Measurements from ENCODE around the gene ANO6. TPM values are rescaled to one million over a fixed set of nuclear protein-coding genes. Genes with fewer than 3 reads are reported as not detected.
A peak's percentile ranks its signal among the peaks of the same experiment; 100 is the strongest.

ANO6 gene
- total RNA-seq, 1 donor from 2014 or later: 46.2 TPM

DNA sequence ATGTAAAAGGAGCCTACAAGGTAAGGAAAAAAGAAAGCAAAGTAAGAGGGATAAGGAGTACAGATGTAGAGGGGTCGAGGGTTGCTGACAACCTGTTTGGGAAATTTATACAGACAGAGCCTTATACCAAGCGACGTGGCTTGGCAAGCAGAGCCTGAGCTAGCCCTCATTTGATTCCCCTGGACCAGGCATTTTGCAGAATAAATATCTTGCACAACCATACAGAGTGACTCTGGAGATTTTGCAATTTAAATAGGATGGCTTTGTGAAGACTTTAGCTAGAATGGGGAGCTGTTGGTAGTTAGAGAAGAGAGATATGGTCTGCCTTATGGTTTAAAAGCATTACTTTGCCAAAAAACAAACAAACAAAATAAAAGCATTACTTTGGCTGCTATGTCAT, 11.1 kb upstream of the ANO6 start:
- Histone ChIP-seq H3K36me3 (no peaks in the 10 kb centered on the region), H3K4me1 (peaks cover 7% of the 10 kb centered on the region), H3K27ac (replicated peaks) (no peak overlapping the region), H3K4me3 (no peak overlapping the region), H3K9me3 (replicated peaks) (no peaks in the 10 kb centered on the region), H3K27me3 (ENCODE audit: low read depth) (no peaks in the 10 kb centered on the region)
- no peak for DNase-seq
- intact Hi-C loops (cut with micrococcal nuclease): no loop called here
- TF ChIP-seq, protein P1, sequence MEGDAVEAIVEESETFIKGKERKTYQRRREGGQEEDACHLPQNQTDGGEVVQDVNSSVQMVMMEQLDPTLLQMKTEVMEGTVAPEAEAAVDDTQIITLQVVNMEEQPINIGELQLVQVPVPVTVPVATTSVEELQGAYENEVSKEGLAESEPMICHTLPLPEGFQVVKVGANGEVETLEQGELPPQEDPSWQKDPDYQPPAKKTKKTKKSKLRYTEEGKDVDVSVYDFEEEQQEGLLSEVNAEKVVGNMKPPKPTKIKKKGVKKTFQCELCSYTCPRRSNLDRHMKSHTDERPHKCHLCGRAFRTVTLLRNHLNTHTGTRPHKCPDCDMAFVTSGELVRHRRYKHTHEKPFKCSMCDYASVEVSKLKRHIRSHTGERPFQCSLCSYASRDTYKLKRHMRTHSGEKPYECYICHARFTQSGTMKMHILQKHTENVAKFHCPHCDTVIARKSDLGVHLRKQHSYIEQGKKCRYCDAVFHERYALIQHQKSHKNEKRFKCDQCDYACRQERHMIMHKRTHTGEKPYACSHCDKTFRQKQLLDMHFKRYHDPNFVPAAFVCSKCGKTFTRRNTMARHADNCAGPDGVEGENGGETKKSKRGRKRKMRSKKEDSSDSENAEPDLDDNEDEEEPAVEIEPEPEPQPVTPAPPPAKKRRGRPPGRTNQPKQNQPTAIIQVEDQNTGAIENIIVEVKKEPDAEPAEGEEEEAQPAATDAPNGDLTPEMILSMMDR (IDR thresholded peaks at IDR 0.05; ENCODE audit: borderline replicate concordance): no peak

DNA sequence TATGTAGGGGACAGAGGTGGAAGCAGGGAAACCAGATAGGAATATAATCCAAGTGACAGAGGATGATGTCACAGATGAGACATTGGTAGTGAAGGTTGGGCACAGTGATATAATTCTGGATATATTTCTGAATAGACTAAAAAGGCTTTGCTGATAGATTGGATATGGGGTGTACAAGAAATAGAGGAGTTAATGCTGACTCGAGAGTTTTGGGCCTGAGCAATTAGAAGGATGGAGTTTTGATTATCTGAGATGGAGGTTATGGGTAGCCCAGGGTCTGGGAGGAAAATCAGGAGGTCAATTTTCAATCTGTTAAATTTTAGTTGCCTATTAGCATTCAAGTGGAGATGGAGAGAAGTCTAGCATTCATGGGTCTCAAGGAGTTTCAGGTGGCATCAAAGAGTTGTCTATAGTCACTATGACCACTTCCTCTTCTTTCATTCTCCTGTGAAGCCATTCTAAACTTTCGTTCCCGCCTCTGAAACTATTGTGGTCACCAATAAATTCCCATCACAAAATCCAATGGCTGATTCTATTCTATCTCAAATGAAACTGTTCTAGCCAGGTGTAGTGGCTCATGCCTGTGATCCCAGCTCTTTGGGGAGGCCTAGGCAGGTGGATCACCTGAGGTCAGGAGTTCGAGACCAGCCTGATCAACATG, 10.6 kb upstream of the ANO6 start:
- H3K4me1 ChIP-seq: peaks cover 7% of the 10 kb centered on the region
- intact Hi-C loops (cut with micrococcal nuclease): no loop called here
- no peak for DNase-seq
- TF ChIP-seq, protein P1 (IDR thresholded peaks at IDR 0.05; ENCODE audit: borderline replicate concordance): no peak
- H3K36me3 ChIP-seq: no peaks in the 10 kb centered on the region
- H3K4me3 ChIP-seq: no peak overlapping the region
- no peaks in the 10 kb centered on the region for H3K9me3 ChIP-seq (replicated peaks)
- peak overlapping the region; percentile 69 for H3K27ac ChIP-seq (replicated peaks)
- no peaks in the 10 kb centered on the region for H3K27me3 ChIP-seq (ENCODE audit: low read depth)

DNA sequence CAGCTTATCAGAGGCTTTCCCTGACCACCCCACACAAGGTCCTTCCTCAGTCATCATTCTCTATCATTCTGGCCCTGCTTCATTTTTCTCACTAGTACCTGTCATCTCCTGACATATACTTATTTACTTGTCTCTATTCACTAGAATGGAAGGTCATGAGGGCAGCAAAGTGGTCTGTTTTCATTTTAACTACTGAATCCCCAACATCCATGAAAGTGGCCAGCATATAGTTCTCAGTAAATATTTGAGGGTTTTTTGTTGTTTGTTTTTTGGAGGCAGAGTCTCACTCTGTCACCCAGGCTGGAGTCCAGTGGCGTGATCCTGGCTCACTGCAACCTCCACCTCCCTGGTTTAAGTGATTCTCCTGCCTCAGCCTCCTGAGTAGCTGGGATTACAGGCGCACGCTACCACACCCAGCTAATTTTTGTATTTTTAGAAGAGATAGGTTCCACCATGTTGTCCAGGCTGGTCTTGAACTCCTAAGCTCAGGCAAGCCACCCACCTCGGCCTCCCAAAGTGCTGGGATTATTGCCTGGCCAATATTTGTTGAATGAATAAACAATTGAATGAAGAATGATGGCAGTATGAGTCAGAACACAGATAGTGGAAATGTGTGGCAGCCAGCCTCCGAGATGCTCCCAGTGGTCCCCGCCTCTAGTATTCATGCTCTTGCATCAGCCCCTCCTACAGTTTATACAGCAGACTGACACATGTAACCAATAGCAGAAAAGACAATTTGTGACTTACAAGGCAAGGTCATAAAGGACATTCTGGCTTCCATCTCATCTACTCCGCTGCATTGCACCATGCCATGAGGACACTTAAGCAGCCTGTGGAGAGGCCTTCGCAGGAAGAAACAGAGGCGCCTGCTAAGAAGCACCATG, 7.0 kb upstream of the ANO6 start:
- H3K36me3 ChIP-seq: no peaks in the 10 kb centered on the region
- TF ChIP-seq, protein P1 (IDR thresholded peaks at IDR 0.05; ENCODE audit: borderline replicate concordance): no peak
- no peak for DNase-seq
- H3K27me3 ChIP-seq (ENCODE audit: low read depth): no peaks in the 10 kb centered on the region
- H3K27ac ChIP-seq (replicated peaks): no peak overlapping the region
- H3K4me3 ChIP-seq: no peak overlapping the region
- intact Hi-C loops (cut with micrococcal nuclease): no loop called here
- peaks cover 7% of the 10 kb centered on the region for H3K4me1 ChIP-seq
- H3K9me3 ChIP-seq (replicated peaks): no peaks in the 10 kb centered on the region

DNA sequence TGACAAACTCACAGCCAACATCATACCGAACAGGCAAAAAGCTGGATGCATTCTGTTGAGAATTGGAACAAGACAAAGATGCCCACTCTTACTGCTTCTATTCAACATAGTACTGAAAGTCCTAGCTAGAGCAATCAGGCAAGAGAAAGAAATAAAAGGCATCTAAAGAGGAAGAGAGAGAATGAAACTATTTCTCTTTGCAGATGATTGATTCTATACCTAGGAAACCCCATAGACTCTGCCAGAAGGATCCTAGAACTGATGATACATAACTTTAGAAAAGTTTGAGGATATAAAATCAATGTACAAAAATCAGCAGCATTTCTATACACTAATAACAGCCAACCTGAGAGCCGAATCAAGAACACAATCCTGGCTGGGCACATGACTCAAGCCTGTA, 6.1 kb upstream of the ANO6 start:
- Histone ChIP-seq H3K4me3 (no peak overlapping the region), H3K4me1 (peaks cover 8% of the 10 kb centered on the region), H3K27me3 (ENCODE audit: low read depth) (no peaks in the 10 kb centered on the region), H3K9me3 (replicated peaks) (no peaks in the 10 kb centered on the region), H3K36me3 (no peaks in the 10 kb centered on the region), H3K27ac (replicated peaks) (no peak overlapping the region)
- intact Hi-C loops (cut with micrococcal nuclease): loop anchor here (10.0 kb wide), 1 partner anchor 55 kb away; no protein-coding TSS in a partner anchor
- DNase-seq: no peak
- TF ChIP-seq, protein P1 (IDR thresholded peaks at IDR 0.05; ENCODE audit: borderline replicate concordance): no peak

DNA sequence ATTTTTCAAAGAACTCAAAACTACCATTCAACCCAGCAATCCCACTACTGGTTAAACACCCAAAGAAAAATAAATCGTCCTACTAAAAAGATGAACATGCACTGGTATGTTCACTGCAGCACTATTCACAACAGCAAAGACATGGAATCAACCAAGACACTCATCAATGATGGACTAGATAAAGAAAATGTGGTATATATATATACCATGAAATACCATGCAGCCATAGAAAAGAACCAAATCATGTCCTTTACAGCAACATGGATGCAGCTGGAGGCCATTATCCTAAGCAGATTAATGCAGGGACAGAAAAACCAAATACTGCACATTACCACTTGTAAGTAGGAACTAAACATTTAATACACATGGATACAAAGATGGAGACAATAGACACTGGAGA, 3.8 kb upstream of the ANO6 start:
- Histone ChIP-seq H3K27me3 (ENCODE audit: low read depth) (no peaks in the 10 kb centered on the region), H3K36me3 (no peaks in the 10 kb centered on the region), H3K9me3 (replicated peaks) (no peaks in the 10 kb centered on the region), H3K4me1 (peaks cover 16% of the 10 kb centered on the region), H3K4me3 (no peak overlapping the region), H3K27ac (replicated peaks) (no peak overlapping the region)
- intact Hi-C loops (cut with micrococcal nuclease): loop anchor here (10.0 kb wide), 1 partner anchor 53 kb away; no protein-coding TSS in a partner anchor
- TF ChIP-seq, protein P1 (IDR thresholded peaks at IDR 0.05; ENCODE audit: borderline replicate concordance): no peak
- no peak for DNase-seq

All from left ventricle myocardium inferior (tissue), 1 donor.